HG03575 (cell line): Measurements from ENCODE around the gene OR7C2.

Experiments
- ATAC-seq: cut with Tn5 transposase; IDR thresholded peaks from one replicate; pipeline ENCODE4 v1.9.1; 2021; ENCODE audit not compliant: unreplicated experiment, insufficient number of reproducible peaks, low FRiP score; ENCODE audit errors: extremely low read depth

OR7C2 gene

DNA sequence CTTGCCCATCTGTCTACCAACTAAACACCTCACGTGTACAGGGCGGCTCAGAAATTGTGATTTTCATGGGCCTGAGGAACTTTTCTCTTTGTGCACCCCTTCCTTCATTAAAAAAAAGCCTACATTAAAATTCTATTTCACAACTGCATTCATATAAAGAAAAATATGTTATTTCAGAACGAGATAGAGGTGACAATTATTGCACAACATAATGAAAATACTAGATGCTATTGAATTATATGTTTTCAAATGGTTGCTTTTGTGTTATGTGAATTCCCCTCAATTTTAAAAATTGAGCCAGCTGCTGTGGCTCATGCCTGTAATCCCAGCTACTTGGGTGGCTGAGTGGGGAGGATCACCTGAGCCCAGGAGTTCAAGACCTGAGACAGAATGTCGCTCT lies 33.2 kb downstream of the OR7C2 start:
- ATAC-seq = no peak

DNA sequence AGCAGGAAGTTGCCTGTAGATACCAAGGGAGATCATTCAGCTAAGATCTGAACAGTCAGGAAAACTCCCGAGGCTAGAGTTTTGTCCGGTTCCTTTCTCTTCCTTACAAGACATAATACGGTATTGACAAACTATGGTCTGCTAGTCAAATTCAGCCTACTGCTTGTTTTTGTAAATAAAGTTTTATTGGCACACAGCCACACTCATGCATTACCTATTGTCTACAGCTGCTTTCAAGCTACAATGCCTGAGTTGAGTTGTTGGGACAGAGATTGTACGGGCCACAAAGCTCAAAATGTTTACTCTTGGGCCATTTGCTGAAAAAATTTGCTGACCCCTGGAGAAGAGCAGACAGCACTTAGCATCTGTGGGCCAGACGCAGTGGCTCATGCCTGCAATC lies 35.8 kb downstream of the OR7C2 start:
- no peak for ATAC-seq

DNA sequence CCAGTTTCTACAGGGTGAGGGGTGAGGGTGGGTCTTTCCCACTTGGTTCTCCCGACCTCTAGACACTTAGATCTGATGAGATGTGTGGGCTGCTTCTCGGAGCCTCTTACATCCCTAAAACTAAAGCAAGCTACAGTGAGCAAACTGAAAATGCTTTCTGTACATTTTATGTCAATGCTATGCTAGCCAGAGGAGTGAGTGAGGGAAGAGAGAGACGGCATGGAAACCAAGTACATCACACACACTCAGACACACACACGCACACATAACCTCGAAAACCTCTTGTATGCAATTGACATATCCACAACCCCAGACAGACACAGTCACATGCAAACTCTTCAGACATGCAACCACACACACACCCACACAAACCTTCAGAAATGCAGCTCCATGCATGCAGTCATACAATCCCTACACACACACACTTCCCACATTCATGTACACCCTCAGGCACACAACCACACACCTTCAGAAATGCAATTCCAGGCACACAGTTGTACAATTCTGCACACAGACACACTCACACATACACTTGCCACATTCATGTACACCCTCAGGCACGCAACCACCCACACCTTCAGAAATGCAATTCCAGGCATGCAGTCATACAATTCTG lies 37.0 kb downstream of the OR7C2 start:
- no peak for ATAC-seq

- ATAC-seq = no peak
Measured at GRCh38 chr19:14979476-14980255, 38.4 kb downstream of the OR7C2 start, which contains the start of gene SLC1A6. Gene SLC1A6 (minus strand): TSS chr19:14979864. CDS start chr19:14972910, 6,954 bp downstream.

- no peak for ATAC-seq
Measured at GRCh38 chr19:14985133-14985532, 43.8 kb downstream of the OR7C2 start.
